ENCODE results near the gene FRS2.
"Not testable (repeated sequence)": the region's sequence is repeated elsewhere in the genome, so short reads cannot be mapped to it uniquely, and the experiment has no call there.

The FRS2 gene

DNA sequence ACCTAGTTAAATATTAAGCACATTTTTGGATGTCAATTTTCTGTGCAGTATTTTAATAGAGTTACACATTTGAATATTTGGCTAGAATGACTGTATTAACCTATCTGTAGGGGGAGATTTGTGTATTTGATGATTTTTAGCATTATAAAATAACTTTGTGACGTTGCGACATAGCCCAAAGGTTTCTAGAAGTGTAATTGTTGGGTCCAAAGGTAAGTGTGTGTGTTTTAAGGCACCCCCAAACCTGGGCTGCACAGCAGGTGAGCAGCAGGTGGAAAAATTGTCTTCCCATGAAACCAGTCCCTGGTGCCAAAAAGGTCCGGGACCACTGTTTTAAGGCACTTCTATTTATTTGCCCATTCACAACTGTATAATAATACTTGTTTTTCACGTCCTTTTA lies 118.3 kb downstream of the FRS2 start:
- no peak for DNase-seq

DNA sequence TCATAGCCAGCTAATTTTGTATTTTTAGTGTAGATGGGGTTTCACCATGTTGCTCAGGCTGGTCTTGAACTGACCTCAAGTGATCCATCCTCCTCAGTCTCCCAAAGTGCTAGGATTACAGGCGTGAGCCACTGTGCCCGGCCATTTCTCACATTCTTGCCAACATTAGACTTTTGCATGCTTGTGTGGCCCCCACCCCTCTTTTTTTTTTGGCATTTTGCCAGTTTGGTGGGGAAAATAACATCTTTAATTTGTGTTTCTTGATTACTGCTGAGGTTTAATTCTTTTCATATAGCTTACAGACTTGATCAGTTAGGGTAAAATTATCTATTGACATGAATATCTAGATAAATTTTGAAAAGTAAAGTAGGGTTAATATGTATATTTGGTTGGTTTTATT lies 118.9 kb downstream of the FRS2 start:
- no peak for DNase-seq

DNA sequence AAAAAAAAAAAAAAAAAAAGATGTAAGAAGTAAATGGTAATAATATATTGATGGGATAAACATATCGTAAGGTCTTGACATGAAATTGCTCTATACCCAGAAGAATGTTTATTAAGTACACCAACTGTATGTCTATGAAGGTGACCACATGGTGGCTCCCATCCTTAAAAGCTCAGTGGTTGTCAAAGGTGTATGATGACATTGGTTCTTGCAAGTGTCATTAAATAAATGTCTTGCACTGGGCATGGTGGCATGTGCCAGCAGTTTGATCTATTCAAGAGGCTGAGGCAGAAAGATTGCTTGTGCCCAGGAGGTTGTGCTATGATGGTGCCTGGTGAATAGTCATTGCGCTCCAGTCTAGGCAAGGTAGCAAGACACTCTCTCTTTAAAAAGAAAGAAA lies 125.5 kb downstream of the FRS2 start:
- DNase-seq, result no peak

DNA sequence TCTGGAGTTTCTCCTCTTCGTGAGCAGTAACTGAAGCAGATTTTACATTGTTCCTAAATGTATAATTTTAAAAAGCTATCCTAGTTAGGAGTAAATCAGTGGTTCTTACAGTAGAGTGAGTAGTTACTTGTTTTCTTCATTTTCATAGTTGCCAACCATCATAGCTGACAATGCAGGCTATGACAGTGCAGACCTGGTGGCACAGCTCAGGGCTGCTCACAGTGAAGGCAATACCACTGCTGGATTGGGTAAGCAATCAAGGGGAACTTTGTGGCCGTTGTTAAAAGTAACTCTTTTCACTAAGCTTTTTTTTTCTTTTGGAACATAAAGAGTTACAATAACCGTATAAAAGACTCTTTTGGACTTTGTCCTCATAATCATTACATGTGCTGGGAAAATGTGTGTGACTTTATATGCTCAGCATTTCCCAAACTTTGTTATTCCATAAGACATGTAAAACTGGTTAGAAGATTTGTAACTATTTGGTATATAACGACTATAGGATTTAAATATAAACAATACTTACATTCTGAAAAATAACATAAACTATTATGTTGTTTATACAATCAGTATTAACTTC lies 128.1 kb downstream of the FRS2 start:
- DNase-seq, result no peak

DNA sequence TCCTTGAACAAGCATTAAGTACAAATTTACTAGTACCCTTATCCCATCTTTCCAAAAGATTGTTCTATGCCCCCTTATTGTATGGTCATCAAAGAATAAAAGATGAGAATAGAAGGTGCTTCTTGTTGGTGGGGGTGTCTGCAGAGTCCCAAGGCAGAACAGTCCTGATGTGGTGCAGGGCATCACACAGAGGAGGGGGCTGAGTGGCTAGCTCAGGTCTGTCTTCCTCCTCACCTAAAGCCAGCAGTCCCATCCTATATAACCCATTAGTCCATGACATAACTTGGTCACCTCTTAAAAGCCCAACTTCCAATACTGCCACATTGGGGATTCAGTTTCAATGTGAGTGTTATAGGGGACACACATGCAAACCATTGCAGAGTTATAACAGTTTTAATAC lies 130.6 kb downstream of the FRS2 start:
- DNase-seq, result no peak

DNA sequence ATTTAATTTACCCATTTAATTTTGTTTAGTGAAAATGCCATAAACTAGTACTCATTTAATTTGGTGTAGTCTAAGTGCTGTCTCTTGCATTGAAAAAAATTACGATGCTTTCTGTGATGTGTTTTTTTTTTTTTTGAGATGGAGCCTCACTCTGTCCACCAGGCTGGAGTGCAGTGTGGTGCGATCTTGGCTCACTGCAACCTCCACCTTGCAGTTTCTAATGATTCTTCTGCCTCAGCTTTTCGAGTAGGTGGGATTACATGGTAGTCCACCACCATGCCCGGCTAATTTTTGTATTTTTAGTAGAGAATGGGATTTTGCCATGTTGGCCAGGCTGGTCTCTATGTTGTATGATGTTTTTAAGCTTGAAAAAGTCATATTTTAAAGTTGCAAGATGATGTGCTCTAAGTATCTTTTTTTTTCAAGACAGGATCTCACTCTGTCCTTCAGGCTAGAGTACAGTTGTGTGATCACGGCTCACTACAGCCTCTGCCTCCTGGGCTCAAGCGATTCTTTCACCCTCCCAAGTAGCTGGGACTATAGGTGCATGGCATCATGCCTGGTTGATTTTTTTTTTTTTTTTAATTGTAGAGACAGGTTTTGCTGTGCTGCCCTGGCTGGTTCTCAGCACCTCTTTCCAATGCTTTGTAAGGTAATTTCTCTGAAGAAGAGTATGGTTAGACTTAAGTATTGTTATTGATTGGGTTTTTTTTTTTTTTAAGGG lies 131.9 kb downstream of the FRS2 start:
- DNase-seq, result no peak

DNA sequence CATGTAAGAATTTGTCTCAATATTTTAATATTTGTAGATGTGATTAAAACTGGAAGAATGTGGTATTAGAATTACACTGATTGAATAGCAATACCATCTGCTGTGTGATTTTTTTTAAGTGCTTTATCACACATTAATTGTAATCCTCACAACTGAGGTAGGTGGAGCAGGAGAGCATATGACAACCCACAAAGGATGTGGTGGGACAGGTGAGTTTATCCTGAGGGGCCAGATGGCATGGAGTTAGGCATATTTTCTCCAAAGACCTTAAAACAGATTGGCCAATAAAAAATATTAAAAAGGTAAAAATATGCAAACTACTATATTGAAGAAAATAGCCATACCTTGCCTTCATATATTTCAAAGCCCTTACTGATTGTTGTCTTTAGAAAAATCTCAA lies 132.8 kb downstream of the FRS2 start:
- DNase-seq, result no peak

DNA sequence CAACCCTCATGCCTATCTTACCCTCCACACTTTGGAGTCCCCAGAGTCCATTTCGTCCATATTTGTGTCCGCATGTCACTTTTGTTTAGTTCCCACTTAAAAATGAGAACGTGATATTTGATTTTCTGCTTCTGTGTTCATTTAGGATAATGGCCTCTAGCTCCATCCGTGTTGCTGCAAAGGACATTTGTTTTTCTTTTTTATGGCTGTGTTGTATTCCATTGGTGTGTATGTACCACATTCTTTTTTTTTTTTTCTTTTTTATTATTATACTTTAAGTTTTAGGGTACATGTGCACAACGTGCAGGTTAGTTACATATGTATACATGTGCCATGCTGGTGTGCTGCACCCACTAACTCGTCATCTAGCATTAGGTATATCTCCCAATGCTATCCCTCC lies 133.4 kb downstream of the FRS2 start:
- not testable (repeated sequence) for DNase-seq

DNA sequence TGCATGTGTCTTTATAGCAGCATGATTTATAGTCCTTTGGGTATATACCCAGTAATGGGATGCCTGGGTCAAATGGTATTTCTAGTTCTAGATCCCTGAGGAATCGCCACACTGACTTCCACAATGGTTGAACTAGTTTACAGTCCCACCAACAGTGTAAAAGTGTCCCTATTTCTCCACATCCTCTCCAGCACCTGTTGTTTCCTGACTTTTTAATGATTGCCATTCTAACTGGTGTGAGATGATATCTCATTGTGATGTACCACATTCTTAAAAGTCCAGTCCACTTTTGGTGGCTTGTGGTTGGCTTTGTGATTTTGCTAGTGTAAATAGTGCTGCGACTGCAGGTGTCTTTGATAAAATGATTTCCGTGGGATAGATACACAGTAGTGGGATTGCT lies 134.1 kb downstream of the FRS2 start:
- DNase-seq, result not testable (repeated sequence)

DNA sequence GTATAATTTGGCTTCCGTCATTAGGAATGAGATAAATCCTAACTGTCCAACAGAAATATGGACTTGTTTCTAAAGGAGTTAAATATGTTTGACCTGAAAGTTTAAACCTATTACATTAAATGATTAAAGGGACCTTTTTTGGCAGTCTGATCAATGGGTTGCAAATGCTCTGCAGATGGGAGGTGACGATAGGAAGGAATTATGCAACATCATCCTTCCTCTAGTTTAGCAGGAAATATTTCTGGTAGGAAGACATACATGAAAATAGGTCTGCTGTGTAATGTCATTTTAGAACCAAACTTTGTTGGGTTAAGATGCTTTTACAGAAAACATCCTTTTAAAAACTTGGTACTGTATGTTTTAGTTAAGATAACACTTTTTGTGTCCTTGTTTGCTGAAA lies 137.9 kb downstream of the FRS2 start:
- DNase-seq, result no peak

DNA sequence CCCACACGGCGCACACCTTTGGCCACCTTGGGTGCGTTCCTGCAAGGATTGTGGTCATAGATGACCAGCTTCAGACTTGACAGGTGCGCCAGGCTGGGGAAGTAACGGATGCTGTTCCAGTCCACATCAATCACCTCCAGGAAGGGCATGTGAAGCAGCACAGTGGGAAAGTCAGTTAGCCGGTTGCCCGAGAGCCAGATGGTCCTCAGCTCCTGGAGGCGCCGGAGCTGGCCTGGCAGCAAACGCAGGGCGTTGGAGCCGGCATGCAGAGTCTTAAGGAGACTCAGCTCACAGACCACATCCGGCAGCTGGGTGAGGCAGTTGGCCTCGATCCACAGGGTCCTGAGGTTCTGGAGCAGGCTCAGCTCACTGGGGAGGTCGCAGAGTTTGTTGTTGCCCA lies 139.9 kb downstream of the FRS2 start:
- DNase-seq, result no peak

DNA sequence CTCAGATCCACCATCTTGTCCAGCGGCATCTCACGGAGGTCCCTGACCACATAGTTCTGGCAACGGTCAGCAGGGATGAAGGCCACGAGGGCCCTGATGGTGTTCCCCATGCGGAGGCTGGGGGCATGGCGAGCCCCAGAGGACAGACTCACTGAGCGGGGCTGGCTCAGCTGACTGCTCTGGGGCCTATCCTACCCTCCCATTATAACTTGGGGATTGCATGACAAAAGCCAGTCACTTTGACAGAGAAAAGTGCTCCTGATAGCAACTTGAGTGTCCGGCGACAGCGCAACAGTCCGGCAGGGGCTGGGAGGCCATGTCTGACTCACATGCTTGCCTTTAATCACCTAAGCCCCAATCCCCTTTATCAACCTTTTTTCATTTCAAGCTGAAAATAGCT lies 140.5 kb downstream of the FRS2 start, which contains the start of gene LRRC10:
Gene LRRC10 (minus strand): TSS at position 179 of the 400 bp plus-strand sequence. CDS start 69 bp downstream, at position 110.
- no peak for DNase-seq

DNA sequence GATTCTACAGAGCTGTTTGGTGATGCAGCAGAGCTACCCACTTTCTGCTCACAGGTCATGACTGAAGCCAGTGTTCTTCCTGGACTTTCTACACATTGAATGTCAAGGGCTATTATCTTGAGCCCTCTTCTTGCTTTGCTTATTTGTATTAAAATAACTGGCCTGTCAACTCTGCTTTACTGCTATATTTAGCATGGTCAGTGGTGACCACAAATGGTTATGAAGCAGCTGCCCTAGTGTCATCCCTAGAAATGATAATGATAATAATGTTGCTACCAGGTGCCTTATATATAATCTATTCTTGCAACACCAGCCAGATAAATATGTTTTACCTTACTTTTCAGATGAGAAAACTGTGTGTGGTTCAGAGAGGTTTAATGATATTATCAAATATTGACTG lies 143.2 kb downstream of the FRS2 start:
- no peak for DNase-seq

DNA sequence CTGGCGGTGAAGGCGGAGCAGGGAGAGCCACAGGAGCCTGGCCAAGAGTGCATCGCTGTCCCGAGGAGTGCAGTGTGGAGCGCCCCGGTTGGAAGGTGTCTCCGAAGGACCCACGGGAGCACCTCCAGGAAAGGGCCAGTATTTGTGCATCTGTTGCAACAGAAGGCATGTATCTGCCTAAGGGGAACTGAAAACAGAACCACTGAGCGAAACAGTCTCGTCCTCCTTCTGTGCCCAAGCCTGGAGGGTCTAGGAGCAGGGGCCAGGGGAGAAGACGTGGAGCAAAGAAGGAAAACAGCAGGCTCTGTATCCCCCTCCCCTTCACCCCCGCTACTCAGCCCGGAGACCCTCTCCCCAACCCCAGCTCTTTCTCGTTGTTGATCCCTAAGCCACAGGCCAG lies 145.8 kb downstream of the FRS2 start:
- DNase-seq, result no peak

DNA sequence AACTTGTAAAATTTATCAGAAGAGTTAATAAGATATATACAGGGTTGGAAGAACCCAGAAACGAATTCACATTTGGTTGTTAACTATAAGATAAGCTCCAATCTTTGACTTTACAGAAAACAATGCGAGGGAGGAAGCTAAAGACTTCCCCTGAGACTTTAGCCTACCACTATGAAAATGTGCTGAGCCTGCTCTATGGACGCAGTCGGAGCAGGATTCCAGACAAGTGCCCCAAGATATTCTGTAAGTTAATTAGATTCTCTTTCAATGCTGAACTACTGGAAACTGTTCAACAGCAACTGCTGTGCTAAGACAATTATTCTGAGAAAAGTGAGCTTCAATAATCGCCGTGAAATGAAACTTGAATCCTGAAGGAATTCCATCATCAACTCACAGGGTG lies 148.9 kb downstream of the FRS2 start:
- DNase-seq, result no peak

DNA sequence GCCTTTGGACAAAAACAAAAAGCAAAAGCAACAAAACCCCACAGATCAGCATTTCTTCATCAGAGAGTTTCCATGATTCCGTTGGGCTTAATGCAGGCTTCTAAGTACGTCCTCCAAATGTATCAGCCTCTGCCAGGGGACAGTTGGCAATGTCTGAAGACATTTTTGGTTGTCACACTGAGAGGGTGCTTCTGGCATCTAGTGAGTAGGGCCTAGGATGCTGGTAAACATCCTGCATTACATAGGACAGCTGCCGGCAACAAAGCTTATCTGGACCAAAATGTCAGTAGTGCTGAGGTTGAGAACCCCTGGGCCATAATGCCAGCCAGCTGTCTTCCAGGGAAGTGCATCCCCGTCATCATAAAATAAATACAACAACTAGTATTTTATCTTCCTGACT lies 149.9 kb downstream of the FRS2 start:
- DNase-seq, result no peak

DNA sequence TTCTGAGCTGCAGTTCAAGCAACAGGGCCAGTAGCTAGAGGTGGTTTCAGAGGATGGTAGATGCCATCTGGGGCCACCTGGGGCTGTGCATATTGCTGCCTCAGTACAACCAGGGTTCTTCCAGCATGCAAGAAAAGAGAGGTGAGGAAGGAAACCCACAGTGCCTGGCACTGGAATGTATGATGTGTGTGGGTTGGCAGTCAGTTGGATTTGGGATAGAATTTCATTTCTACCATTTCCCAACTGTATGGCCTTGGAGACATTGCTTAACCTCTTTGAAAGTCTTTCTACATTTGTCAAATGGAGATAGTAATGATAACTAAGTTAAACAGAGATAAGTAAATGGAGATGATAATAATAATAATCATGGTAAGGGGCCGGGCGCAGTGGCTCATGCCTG lies 150.7 kb downstream of the FRS2 start:
- DNase-seq, result no peak

DNA sequence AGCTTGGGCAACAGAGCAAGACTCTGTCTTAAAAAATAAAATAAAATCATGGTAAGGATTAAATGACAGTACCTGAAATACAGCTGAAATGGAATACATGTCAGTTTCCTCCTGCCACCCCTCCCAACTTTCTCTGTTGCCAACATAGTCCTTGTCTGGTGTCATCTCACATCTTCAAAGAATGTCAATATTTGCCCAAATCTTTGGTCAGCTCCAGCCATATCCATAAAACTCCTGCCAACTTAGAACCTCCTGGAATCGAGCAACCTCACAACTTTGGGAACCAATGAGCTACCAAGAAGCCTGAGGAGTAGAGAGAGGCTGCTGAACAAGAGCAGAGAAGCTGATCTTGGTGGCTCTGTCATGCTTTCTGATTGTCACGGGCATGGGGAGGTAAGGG lies 151.4 kb downstream of the FRS2 start:
- no peak for DNase-seq

DNA sequence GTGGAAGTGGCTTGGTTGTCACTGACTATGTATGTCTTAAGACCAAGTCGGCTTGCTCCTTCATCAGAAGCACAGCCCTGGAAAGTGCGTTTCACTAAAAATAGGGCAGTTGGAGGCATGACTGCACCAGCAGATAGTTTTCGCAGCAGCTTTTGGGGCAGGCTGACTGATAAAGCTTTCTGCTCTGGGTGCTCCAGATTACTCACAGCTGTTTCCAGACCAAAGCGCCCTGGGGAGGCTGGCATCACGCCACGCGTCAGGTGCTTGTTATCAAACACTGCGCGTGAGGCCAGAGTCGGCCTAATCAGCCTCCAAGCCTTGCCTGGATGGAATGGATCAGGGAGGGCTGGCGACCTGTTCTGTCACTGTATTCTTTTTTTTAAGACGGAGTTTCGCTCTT lies 153.8 kb downstream of the FRS2 start:
- DNase-seq, result peak; percentile 95

DNA sequence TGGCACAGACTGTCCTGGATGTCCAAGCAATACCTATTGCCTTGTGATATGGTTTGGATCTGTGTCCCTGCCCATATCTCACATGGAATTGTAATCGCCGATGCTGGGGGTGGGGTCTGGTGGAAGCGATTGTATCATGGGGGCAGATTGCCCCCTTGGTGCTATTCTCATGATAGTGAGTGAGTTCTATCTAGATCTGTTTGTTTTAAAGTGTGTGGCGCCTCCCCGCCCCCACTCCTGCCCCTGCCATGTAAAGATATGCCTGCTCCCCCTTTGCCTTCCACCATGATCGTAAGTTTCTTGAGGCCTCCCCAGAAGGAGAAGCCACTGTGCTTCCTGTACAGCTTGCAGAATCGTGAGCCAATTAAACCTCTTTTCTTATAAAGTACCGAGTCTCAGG lies 157.3 kb downstream of the FRS2 start:
- no peak for DNase-seq

All from NCI-H345 (cell line).